GM12878 (cell line): ENCODE results near the gene THAP11. TPM values are rescaled to one million over a fixed set of nuclear protein-coding genes. Genes with fewer than 3 reads are reported as not detected.

Source experiments
- ATAC-seq: fragments of 200-7000 bp; cut with Tn5 transposase; 3 replicates; pipeline ENCODE4 v1.9.1; 2020; ENCODE audit warnings: mild to moderate bottlenecking, moderate library complexity
- BruUV-seq: library from RNA; stranded (reverse); fragments of 400-500 nt; replicated peaks from 2 replicates; lab custom pipeline; 2021; lab: Mats Ljungman, UMichigan
- CTCF ChIA-PET: fragments of 300-600 bp; sonication (Branson Sonifier 250); formaldehyde crosslinking; extraction: SDS; loops from one replicate; lab custom pipeline; 2021; ENCODE audit warnings: inconsistent platforms; lab: Yijun Ruan, JAX
- POLR2A ChIA-PET: fragments of 350-600 bp; formaldehyde crosslinking; extraction: SDS; loops from one replicate; lab custom pipeline; 2021; ENCODE audit warnings: inconsistent platforms; lab: Charles Lee
- RAD21 ChIA-PET: fragments of 300-600 bp; sonication (Branson Sonifier 250); formaldehyde crosslinking; loops from one replicate; lab custom pipeline; 2023; ENCODE audit warnings: antibody characterized with exemption; ENCODE audit not compliant: unreplicated experiment; lab: Charles Lee
- SMC1A ChIA-PET: fragments of 300-600 bp; sonication (Branson Sonifier 250); formaldehyde crosslinking; loops from one replicate; lab custom pipeline; 2023; ENCODE audit not compliant: unreplicated experiment, uncharacterized antibody; lab: Charles Lee
- DNase-seq: peaks from one replicate; pipeline ENCODE4 v3.0.0-alpha.2; 2011; ENCODE audit warnings: low read depth, low spot score
- FAIRE-seq: peaks from 3 replicates; lab custom pipeline; 2011; peaks lifted over from hg19 to GRCh38; lab: Jason Lieb, UNC
- H2AFZ ChIP-seq: 2 replicates; pipeline ENCODE4 v1.6.0; 2011; ENCODE audit warnings: low read depth, low read length, control low read depth; ENCODE audit not compliant: control insufficient read depth
- H3K27ac ChIP-seq: 2 replicates; pipeline ENCODE4 v1.5.1; 2011; ENCODE audit warnings: control low read depth; ENCODE audit not compliant: control insufficient read depth, insufficient read depth
- H3K27me3 ChIP-seq, 2 experiments: replicated peaks in 1 of 2; 2 replicates each; pipeline versions ENCODE4 v1.6.0 to v1.6.1; 2011; ENCODE audit warnings: low read length in 1 of 2; ENCODE audit not compliant: control insufficient read depth in 2 of 2, insufficient read depth in 2 of 2
- H3K36me3 ChIP-seq, 2 experiments: 2 replicates each; pipeline ENCODE4 v1.5.1; 2011; ENCODE audit warnings: low read length in 1 of 2; ENCODE audit not compliant: control insufficient read depth in 2 of 2, insufficient read depth in 2 of 2
- H3K4me1 ChIP-seq: 2 replicates; pipeline ENCODE4 v1.6.1; 2011; ENCODE audit warnings: mild to moderate bottlenecking, low read length, moderate library complexity, mixed read lengths; ENCODE audit not compliant: control insufficient read depth, insufficient read depth
- H3K4me2 ChIP-seq: 2 replicates; pipeline ENCODE4 v1.6.0; 2011; ENCODE audit warnings: control low read depth; ENCODE audit not compliant: control insufficient read depth, insufficient read depth
- H3K4me3 ChIP-seq: fragments of 200-600 bp; sonication (generic); 2 replicates; pipeline ENCODE4 v1.5.1; 2016
- H3K79me2 ChIP-seq: 2 replicates; pipeline ENCODE4 v1.6.0; 2011; ENCODE audit warnings: low read length; ENCODE audit not compliant: control insufficient read depth, insufficient read depth
- H3K9ac ChIP-seq: 2 replicates; pipeline ENCODE4 v1.8.0; 2011; ENCODE audit warnings: low read length, control low read depth, mixed read lengths; ENCODE audit not compliant: control insufficient read depth, insufficient read depth
- H3K9me3 ChIP-seq: replicated peaks from 3 replicates; pipeline ENCODE4 v1.5.1; 2011; ENCODE audit warnings: mild to moderate bottlenecking, low read length; ENCODE audit not compliant: control insufficient read depth, insufficient read depth
- H4K20me1 ChIP-seq: 2 replicates; pipeline ENCODE4 v1.6.0; 2011; ENCODE audit not compliant: control insufficient read depth, insufficient read depth
- ASH2L ChIP-seq: fragments of 300-600, 200-600 bp; sonication (generic); IDR thresholded peaks from 2 replicates; pipeline ENCODE4 v1.6.1; 2017; ENCODE audit warnings: low read depth, mild to moderate bottlenecking, borderline replicate concordance
- BACH1 ChIP-seq: fragments of 450-650 bp; IDR thresholded peaks from 2 replicates; pipeline ENCODE4 v1.6.1; 2017; ENCODE audit warnings: mild to moderate bottlenecking, borderline replicate concordance
- BCL11A ChIP-seq: IDR thresholded peaks from 2 replicates; pipeline ENCODE4 v1.6.1; 2011; ENCODE audit warnings: low read depth, low read length
- BHLHE40 ChIP-seq, 2 experiments: fragments of 450-650 bp in 1 of 2; IDR thresholded peaks; 2 replicates each; pipeline ENCODE4 v1.6.1; 2011 to 2017; ENCODE audit warnings: low read depth in 2 of 2, borderline replicate concordance in 1 of 2, improper control_type of control experiment in 1 of 2, low read length in 1 of 2, mild to moderate bottlenecking in 1 of 2
- BRCA1 ChIP-seq: IDR thresholded peaks from 2 replicates; pipeline ENCODE4 v1.6.1; 2011; ENCODE audit warnings: low read depth, low read length, improper control_type of control experiment
- CHD4 ChIP-seq: fragments of 200-600 bp; sonication (generic); IDR thresholded peaks from 2 replicates; pipeline ENCODE4 v1.6.1; 2016; ENCODE audit warnings: mild to moderate bottlenecking
- CREB1 ChIP-seq: IDR thresholded peaks from 2 replicates; pipeline ENCODE4 v1.6.1; 2012; ENCODE audit warnings: low read depth, mild to moderate bottlenecking, inconsistent platforms
- ESRRA ChIP-seq: IDR thresholded peaks from 2 replicates; pipeline ENCODE4 v1.6.1; 2012; ENCODE audit warnings: mild to moderate bottlenecking, low read length, improper control_type of control experiment
- MAX ChIP-seq: IDR thresholded peaks from 2 replicates; pipeline ENCODE4 v1.6.1; 2012; ENCODE audit warnings: low read depth, low read length, improper control_type of control experiment
- MLLT1 ChIP-seq: fragments of 450-650 bp; IDR thresholded peaks from 2 replicates; pipeline ENCODE4 v1.6.1; 2016; ENCODE audit warnings: mild to moderate bottlenecking
- NBN ChIP-seq: fragments of 450-650 bp; IDR thresholded peaks from 2 replicates; pipeline ENCODE4 v1.6.1; 2016
- NR2C1 ChIP-seq: fragments of 450-650 bp; IDR thresholded peaks from 2 replicates; pipeline ENCODE4 v1.6.1; 2017; ENCODE audit warnings: antibody characterized with exemption, mild to moderate bottlenecking, moderate library complexity
- NR2F1 ChIP-seq: fragments of 450-650 bp; conservative IDR thresholded peaks from 2 replicates; pipeline ENCODE4 v1.6.1; 2017; ENCODE audit warnings: mild to moderate bottlenecking
- RCOR1 ChIP-seq: conservative IDR thresholded peaks from 2 replicates; pipeline ENCODE4 v1.6.1; 2012; ENCODE audit warnings: low read depth, low read length, improper control_type of control experiment
- RFX5 ChIP-seq: IDR thresholded peaks from 2 replicates; pipeline ENCODE4 v1.6.1; 2011; ENCODE audit warnings: low read depth, low read length, improper control_type of control experiment
- RUNX3 ChIP-seq: IDR thresholded peaks from 2 replicates; pipeline ENCODE4 v1.6.1; 2012; ENCODE audit warnings: low read length, inconsistent platforms
- SP1 ChIP-seq: IDR thresholded peaks from one replicate; pipeline ENCODE4 v1.6.1; 2011; ENCODE audit warnings: low read depth, low read length
- SRF ChIP-seq, 2 experiments: IDR thresholded peaks; 2 replicates each; pipeline ENCODE4 v1.6.1; 2011; ENCODE audit warnings: low read depth in 2 of 2, low read length in 2 of 2, mild to moderate bottlenecking in 1 of 2, moderate library complexity in 1 of 2
- TCF12 ChIP-seq: IDR thresholded peaks from 2 replicates; pipeline ENCODE4 v1.6.1; 2011; ENCODE audit warnings: low read depth, mild to moderate bottlenecking, low read length
- ZSCAN29 ChIP-seq: fragments of 450-650 bp; IDR thresholded peaks from 2 replicates; pipeline ENCODE4 v1.6.1; 2017; ENCODE audit warnings: mild to moderate bottlenecking, moderate library complexity
- WGBS: methylation state at CpG from one replicate; pipeline ENCODE4 v1.1.6; 2016; ENCODE audit warnings: low lambda C conversion rate; ENCODE audit not compliant: insufficient replicate concordance, insufficient coverage; ENCODE audit errors: missing lambda C conversion rate; 5-methylcytosine and 5-hydroxymethylcytosine counted together
- in situ Hi-C: fragments of 300-500 bp; cut with MboI; formaldehyde crosslinking; loops from 9 replicates; pipeline ENCODE4 v1.14.3; 2018; ENCODE audit warnings: mixed read lengths
- intact Hi-C: fragments of 100-400 bp; cut with micrococcal nuclease; formaldehyde crosslinking; loops from one replicate; pipeline ENCODE4 v1.14.2; 2022; ENCODE audit not compliant: unreplicated experiment
- polyA plus RNA-seq, 11 experiments: library from polyadenylated mRNA; depleted of rRNA in 4 of 11; unstranded in 6 of 11; stranded (reverse) in 5 of 11; fragments of >200 nt; fragmentation: Nextera tagmentation in 4 of 11; fragmentation: Illumina TruSeq in 1 of 11; extraction: Ambion mirVana in 4 of 11; extraction: Trizol in 1 of 11; gene quantifications; 1 replicate in 1 of 11; 2 replicates in 10 of 11; pipeline versions ENCODE4 v1.2.1 to v1.2.3, GENCODE V29; 2011 to 2016; ENCODE audit warnings: inconsistent platforms in 2 of 11, missing spikeins in 2 of 11, low read depth in 1 of 11
- total RNA-seq, 4 experiments: library from RNA; depleted of rRNA in 3 of 4; stranded (reverse); fragments of >200 nt in 3 of 4; fragmentation: Illumina TruSeq in 1 of 4; extraction: Trizol in 1 of 4; gene quantifications; 2 replicates each; pipeline versions ENCODE4 v1.2.1 to v1.2.3, GENCODE V29; 2013 to 2021
- TF ChIP-seq, protein P1 (sequence below): IDR thresholded peaks from 2 replicates; pipeline ENCODE4 v1.6.1; 2011; ENCODE audit warnings: low read depth, mild to moderate bottlenecking, low read length, moderate library complexity, borderline replicate concordance; ENCODE audit errors: extremely low read depth

The THAP11 gene
- total and polyA plus RNA-seq, 10 of the 15 experiments (the other 5 are each of a cell fraction or from before 2014, with no cell fraction given): 2.5 to 36.7 (median 21.4) TPM

DNA sequence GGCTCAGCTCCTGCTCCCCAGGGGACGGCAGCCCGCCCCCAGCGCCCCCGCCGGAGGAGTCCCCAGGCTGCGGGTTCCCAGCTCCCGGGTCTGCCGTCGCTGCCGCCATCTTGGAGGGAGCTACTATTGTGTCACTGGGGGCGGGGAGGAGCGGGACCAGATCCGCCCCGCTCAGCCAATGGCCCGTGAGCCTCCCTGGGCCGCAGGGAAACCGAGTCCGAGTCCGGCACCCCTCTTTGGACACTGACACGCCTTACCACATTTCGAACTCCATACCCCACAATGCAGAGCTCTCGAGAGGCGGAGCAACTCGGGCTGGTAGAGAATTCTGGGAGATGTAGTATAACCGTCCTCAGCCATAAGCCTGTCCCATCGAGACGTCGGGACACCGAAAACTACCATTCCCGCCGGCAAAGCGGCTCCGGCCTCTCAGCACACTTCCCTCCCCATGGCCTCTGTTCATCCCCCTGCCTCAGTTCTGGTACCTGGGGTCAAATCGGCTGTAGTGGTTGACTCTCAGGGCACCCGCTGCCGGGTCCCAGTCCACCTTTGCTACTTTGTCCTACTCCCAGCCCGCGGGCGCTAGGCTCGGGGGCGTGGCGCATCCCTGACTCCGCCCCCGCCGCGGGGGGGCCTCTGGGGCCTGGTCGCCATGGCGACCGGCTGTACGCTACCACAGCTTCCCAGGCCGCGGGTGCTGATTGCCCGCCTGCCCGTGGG, 35.5 kb upstream of the THAP11 start, which contains the start of the genes RANBP10 and TSNAXIP1:
RANBP10 (minus strand) TSS at position 133 of the 720 bp plus-strand sequence; CDS start at position 109, 24 bp downstream.
TSNAXIP1 (plus strand) TSS at position 462 of the 720 bp plus-strand sequence. CDS start 261 bp downstream, outside the sequence.
- FAIRE-seq: peak; percentile 89
- TF ChIP-seq BHLHE40 (IDR thresholded peaks at IDR 0.05; ENCODE audit: borderline replicate concordance in 1 of 2, low read depth in 2 of 2, low read length in 1 of 2): peak; percentile 29 to 65; a peak in 2 of 4 replicates
- TF ChIP-seq CREB1: peak; percentile 85
- peak; percentile 71 for TF ChIP-seq NR2F1
- TF ChIP-seq, protein P1, sequence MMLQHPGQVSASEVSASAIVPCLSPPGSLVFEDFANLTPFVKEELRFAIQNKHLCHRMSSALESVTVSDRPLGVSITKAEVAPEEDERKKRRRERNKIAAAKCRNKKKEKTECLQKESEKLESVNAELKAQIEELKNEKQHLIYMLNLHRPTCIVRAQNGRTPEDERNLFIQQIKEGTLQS: peak; percentile 36; the same call in 1 of the 2 replicates
- no peak for TF ChIP-seq BRCA1
- TF ChIP-seq TCF12: peak; percentile 67; the same call in 1 of the 2 replicates
- TF ChIP-seq NBN: peak; percentile 30; the same call in 1 of the 2 replicates
- TF ChIP-seq RUNX3: peak; percentile 53
- peak; percentile 73 for TF ChIP-seq SP1
- TF ChIP-seq RFX5: no peak
- 0 out of 2 replicates have a peak, but pooled peaks have one; percentile 18 for TF ChIP-seq RCOR1
- peak; percentile 19; the same call in 1 of the 2 replicates for TF ChIP-seq ESRRA
- no peak; the same call in 1 of the 2 replicates for TF ChIP-seq MLLT1
- 0 out of 2 replicates have a peak, but pooled peaks have one; percentile 14 for TF ChIP-seq MAX
- peak; percentile 77; the same call in 1 of the 2 replicates for TF ChIP-seq ASH2L
- no peak for TF ChIP-seq ZSCAN29
- peak; percentile 58; the same call in 1 of the 2 replicates for TF ChIP-seq BACH1
- 0 out of 4 replicates have a peak, but pooled peaks of 1 of the 2 experiments have one; percentile 7 for TF ChIP-seq SRF (IDR thresholded peaks at IDR 0.05; ENCODE audit: low read depth in 2 of 2, low read length in 2 of 2)
- TF ChIP-seq BCL11A: no peak
- no peak for TF ChIP-seq CHD4
- peak; percentile 83 for TF ChIP-seq NR2C1

More for the DNA sequence above, 35.5 kb upstream of the THAP11 start, which contains the start of the genes RANBP10 and TSNAXIP1:
- H3K9me3 ChIP-seq: no peaks in the 10 kb centered on the region
- peaks cover 22% of the 10 kb centered on the region for H3K4me1 ChIP-seq
- ChIA-PET RAD21 (interaction anchor here (0.7 to 3.0 kb wide), 13 partner anchors 10 to 286 kb away, joined by 3 to 18 read pairs (median 4); partner anchors contain the start of genes GFOD2, NUTF2 and PSMB10), POLR2A (interaction anchor here (0.5 to 1.3 kb wide), 11 partner anchors 9 to 278 kb away, joined by 3 to 9 read pairs (median 4); partner anchors contain the start of genes GFOD2, NFATC3 and NUTF2), CTCF (interaction anchor here (0.7 to 3.0 kb wide), 15 partner anchors 9 to 317 kb away, joined by 3 to 41 read pairs (median 4); partner anchors contain the start of gene CARMIL2), SMC1A (interaction anchor here (0.6 to 2.0 kb wide), 16 partner anchors 9 to 314 kb away, joined by 3 to 13 read pairs (median 3); partner anchors contain the start of gene GFOD2)
- H3K4me2 ChIP-seq: peak within 1 kb of the TSS; percentile 92
- no peaks in the 10 kb centered on the region for H4K20me1 ChIP-seq
- H3K9ac ChIP-seq: peak within 1 kb of the TSS; percentile 86
- intact Hi-C loops: loop anchor here (2.0 kb wide), 2 partner anchors 88 to 134 kb away; partner anchors contain the start of gene GFOD2
- H3K27me3 ChIP-seq: no peaks in the 10 kb centered on the region
- peak within 1 kb of the TSS; percentile 98 for H2AFZ ChIP-seq
- WGBS: under 1% methylated on average over 54 of the region's 54 CpGs
- DNase-seq: peak; percentile 99
- no TSS peak for BruUV-seq
- 0 out of 4 replicates have a peak, but pooled peaks cover 0 to 2% of the 10 kb centered on the region in 2 experiments for H3K36me3 ChIP-seq
- in situ Hi-C loops: no loop called here
- H3K79me2 ChIP-seq: peaks cover 40% of the 10 kb centered on the region
- H3K27ac ChIP-seq: peak within 1 kb of the TSS; percentile 75
- ATAC-seq: peak; percentile 93
- peak within 1 kb of the TSS; percentile 94 for H3K4me3 ChIP-seq
